Neuron (in vitro differentiated cells): ENCODE results near the gene KCNB1.

Experiments
- H2AFZ ChIP-seq: one replicate; pipeline ENCODE4 v1.6.1; 2013; ENCODE audit warnings: low read depth, mild to moderate bottlenecking, inconsistent platforms, low read length, moderate library complexity
- H3K27me3 ChIP-seq: one replicate; pipeline ENCODE4 v1.6.1; 2013; ENCODE audit warnings: low read length; ENCODE audit not compliant: insufficient read depth
- H3K36me3 ChIP-seq: one replicate; pipeline ENCODE4 v1.6.1; 2013; ENCODE audit warnings: low read length; ENCODE audit not compliant: insufficient read depth
- H3K4me1 ChIP-seq: one replicate; pipeline ENCODE4 v1.6.1; 2013; ENCODE audit warnings: low read length; ENCODE audit not compliant: insufficient read depth
- H3K4me3 ChIP-seq: 2 replicates; pipeline ENCODE4 v1.5.1; 2013; ENCODE audit warnings: mild to moderate bottlenecking, low read length, moderate library complexity
- H3K9me3 ChIP-seq: one replicate; pipeline ENCODE4 v1.6.1; 2013; ENCODE audit warnings: low read length

Gene KCNB1

DNA sequence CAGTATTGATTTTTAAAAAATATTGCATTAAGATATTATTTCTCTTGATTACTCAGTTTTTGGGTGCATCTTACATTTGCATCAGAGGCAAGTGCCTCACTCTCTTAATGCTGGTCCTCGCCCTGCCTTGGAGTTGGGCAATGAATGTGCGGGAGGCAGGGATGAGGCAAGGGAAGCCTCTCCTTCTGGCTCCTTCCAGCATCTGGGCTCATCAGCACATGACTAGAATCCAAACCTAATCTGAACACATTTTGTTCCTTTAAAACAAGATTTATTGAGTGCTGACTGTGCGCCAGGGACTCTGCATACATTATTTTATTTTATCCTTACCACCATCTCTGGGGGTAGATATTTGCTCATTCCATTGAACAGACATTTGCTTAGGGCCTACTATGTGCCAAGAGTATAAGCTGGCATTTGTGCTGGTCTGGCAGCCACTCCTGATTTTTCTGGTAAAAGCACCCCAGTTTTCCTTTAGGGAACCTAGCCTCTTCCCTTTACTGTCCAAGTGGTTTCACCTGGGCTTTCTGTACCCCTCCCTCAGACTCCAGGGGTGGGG, 132.7 kb downstream of the KCNB1 start:
- Histone ChIP-seq H3K27me3 (peaks cover 14% of the 10 kb centered on the region), H2AFZ (no peak overlapping the region)

DNA sequence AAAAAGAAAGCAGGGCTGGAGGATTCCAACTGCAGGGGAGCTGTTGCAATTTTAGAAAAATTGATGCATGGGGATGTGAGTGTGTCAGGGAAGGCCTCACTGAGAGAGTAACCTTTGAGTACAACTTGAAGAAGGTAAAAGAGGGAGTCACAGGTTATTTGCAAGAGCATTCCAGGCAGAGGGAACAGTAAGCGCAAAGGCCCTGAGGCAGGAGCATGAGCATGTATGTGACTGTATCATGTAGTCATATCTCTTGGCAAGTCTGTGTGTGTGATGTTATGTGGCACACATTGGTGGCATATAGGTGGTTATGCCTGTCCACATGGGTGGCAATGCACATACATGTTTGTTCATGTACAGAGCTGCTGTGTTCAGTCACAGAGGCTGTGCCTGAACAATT, 133.4 kb downstream of the KCNB1 start:
- Histone ChIP-seq H3K36me3 (no peaks in the 10 kb centered on the region), H3K4me1 (peaks cover 11% of the 10 kb centered on the region), H2AFZ (no peak overlapping the region), H3K27me3 (peaks cover 10% of the 10 kb centered on the region), H3K9me3 (no peaks in the 10 kb centered on the region), H3K4me3 (no peak overlapping the region)

More for the DNA sequence above, 132.7 kb downstream of the KCNB1 start:
- no peak overlapping the region for H3K4me3 ChIP-seq
- peaks cover 11% of the 10 kb centered on the region for H3K4me1 ChIP-seq
- H3K36me3 ChIP-seq, result no peaks in the 10 kb centered on the region
- no peaks in the 10 kb centered on the region for H3K9me3 ChIP-seq

DNA sequence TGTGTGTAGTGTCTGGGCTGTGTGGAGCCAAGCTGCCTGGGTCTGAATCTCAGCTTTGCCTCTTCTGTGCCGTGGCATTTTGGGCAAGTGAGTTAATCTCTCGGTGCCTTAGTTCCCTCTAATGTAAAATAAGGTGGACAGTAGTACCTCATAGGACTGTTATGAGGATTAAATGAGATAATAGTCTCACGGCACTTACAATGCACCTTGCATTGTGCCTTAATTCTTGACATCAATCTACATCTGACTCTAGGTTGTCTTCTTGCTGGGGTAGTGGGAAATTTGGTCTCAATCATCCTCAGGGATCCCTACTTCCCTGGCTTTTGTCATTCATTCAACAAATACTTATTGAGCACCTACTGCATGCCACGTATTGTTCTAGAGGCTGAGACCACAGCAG, 133.9 kb downstream of the KCNB1 start:
- no peak overlapping the region for H3K4me3 ChIP-seq
- peaks cover 11% of the 10 kb centered on the region for H3K4me1 ChIP-seq

DNA sequence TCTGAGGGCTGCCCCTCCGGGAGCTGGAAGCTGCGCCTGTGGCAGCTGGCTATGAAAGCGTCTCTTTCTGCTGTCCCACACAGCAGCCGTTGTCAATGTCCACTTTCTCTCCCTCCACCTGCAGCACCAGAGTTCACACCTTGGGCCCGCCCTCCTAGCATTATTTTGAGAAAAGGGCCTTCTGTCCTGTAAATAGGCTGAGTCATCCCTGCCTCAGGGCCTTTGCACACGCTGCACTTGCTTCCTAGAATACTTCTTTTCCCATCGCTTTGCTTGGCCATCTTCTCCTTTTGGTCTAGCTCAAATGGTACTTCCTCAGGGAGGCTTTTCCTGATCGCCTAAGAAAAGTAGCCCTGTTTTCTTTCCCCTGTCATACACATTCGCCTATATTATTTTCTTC, 135.3 kb downstream of the KCNB1 start:
- Histone ChIP-seq H3K36me3 (no peaks in the 10 kb centered on the region), H2AFZ (no peak overlapping the region), H3K4me1 (peaks cover 11% of the 10 kb centered on the region), H3K9me3 (no peaks in the 10 kb centered on the region), H3K27me3 (peaks cover 13% of the 10 kb centered on the region), H3K4me3 (no peak overlapping the region)

More for the DNA sequence above, 133.9 kb downstream of the KCNB1 start:
- Histone ChIP-seq H3K9me3 (no peaks in the 10 kb centered on the region), H2AFZ (no peak overlapping the region), H3K27me3 (peaks cover 15% of the 10 kb centered on the region), H3K36me3 (no peaks in the 10 kb centered on the region)

DNA sequence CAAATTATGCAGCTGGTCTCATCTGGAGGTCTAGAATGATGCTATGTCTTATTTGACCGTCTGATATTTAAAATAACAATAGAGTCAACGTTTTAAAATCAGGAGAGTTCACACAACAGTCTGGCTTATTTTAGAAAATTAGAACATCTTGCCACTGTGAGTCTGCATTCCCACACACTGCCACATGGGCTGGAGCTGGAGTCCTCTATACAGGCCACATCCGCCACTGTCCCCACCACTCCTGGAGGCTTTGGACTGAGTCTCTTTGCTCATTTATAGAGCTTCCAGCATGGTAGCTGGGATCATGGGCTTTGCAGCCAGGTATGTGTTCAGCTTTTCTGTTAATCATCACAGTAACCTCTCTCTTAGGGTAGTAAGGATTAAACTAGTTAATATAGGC, 135.8 kb downstream of the KCNB1 start:
- H2AFZ ChIP-seq, result no peak overlapping the region
- H3K36me3 ChIP-seq, result no peaks in the 10 kb centered on the region
- H3K4me1 ChIP-seq, result peaks cover 11% of the 10 kb centered on the region
- H3K4me3 ChIP-seq, result no peak overlapping the region
- H3K9me3 ChIP-seq, result no peaks in the 10 kb centered on the region
- peaks cover 12% of the 10 kb centered on the region for H3K27me3 ChIP-seq

DNA sequence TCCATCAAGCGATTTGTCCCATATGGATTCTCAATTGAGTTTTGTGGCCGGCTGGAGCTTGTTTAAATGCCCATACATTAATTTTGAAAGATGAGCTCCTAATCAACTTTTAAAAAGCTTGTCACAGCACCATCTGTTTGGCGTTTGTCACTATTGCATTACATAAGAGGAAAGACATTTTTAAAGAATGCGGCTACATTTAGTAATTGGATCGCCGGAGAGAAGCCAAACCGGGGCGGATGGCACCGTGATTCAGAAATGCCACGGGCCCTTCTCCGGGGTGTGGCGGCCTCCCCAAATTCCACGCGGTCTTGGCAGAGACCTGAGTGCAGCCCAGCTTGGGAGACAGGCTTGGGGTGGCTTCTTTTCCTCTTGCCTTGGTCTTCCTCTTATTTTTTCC, 136.9 kb downstream of the KCNB1 start:
- Histone ChIP-seq H3K36me3 (no peaks in the 10 kb centered on the region), H3K27me3 (peaks cover 10% of the 10 kb centered on the region), H3K4me1 (peaks cover 11% of the 10 kb centered on the region), H2AFZ (no peak overlapping the region), H3K4me3 (no peak overlapping the region), H3K9me3 (no peaks in the 10 kb centered on the region)

DNA sequence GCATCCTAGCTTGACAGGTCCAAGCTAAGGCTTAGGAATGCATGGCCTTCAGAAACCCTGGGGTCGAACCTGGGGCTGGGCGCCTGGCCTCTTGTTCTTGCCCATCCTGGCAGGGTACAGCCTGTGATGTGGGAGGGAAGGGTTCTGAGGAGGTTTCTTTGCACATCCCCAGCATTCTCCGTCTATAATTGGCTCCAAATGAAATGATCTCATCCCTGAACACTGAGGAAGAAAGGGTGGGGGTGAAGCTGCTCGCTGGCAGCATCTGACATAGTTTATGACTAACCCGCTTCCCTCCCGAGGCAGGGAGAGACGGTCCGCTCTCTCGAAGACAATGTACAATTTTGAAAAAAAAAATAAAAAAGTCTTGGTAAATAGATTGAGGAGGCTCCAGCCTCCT, 137.5 kb downstream of the KCNB1 start:
- peaks cover 10% of the 10 kb centered on the region for H3K27me3 ChIP-seq
- H3K9me3 ChIP-seq, result no peaks in the 10 kb centered on the region
- no peak overlapping the region for H3K4me3 ChIP-seq
- no peaks in the 10 kb centered on the region for H3K36me3 ChIP-seq
- no peak overlapping the region for H2AFZ ChIP-seq
- H3K4me1 ChIP-seq, result peaks cover 11% of the 10 kb centered on the region

DNA sequence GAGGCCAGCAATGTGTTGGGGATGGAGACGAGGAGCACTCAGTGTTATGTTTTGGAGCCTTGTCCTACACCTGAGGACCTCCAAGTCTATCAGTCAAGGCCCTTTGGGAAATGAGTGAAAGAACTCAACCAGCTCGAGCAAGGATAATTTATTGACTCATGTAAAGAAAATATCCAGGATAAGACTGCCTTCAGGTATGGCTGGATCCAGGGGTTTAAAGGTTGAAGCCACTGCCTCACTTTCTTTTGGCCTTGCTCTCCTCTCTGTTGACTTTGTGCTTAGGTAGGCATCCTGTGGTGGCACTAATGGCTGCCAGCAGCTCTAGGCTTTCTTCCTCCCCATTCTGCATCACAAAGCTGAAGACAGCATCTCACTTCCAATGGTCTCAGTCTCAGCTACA, 138.3 kb downstream of the KCNB1 start:
- H2AFZ ChIP-seq, result no peak overlapping the region
- H3K36me3 ChIP-seq, result no peaks in the 10 kb centered on the region
- H3K4me3 ChIP-seq, result no peak overlapping the region
- H3K27me3 ChIP-seq, result peaks cover 10% of the 10 kb centered on the region
- peaks cover 11% of the 10 kb centered on the region for H3K4me1 ChIP-seq
- H3K9me3 ChIP-seq, result no peaks in the 10 kb centered on the region

DNA sequence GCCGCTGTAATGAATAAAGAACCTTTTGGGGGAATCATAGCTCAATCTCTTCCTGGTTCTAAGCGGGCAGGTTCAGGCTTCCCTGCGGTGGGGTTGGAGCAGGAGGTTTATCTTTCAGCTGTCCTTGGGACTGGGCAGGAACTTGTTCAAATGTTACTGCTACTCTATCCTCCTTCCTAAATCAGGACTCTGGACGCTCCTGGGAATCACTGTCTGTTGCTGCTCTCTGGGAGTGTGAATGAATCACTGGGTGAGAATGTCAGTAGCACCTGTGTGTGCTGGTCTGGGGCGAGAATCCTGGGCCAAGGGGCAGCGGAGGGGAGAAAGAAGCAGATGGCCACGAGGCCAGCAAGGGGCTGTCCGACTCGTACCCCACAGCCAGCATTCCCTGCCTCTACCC, 139.2 kb downstream of the KCNB1 start:
- Histone ChIP-seq H3K4me1 (peaks cover 11% of the 10 kb centered on the region), H2AFZ (no peak overlapping the region), H3K27me3 (peaks cover 10% of the 10 kb centered on the region), H3K4me3 (no peak overlapping the region), H3K9me3 (no peaks in the 10 kb centered on the region), H3K36me3 (no peaks in the 10 kb centered on the region)

DNA sequence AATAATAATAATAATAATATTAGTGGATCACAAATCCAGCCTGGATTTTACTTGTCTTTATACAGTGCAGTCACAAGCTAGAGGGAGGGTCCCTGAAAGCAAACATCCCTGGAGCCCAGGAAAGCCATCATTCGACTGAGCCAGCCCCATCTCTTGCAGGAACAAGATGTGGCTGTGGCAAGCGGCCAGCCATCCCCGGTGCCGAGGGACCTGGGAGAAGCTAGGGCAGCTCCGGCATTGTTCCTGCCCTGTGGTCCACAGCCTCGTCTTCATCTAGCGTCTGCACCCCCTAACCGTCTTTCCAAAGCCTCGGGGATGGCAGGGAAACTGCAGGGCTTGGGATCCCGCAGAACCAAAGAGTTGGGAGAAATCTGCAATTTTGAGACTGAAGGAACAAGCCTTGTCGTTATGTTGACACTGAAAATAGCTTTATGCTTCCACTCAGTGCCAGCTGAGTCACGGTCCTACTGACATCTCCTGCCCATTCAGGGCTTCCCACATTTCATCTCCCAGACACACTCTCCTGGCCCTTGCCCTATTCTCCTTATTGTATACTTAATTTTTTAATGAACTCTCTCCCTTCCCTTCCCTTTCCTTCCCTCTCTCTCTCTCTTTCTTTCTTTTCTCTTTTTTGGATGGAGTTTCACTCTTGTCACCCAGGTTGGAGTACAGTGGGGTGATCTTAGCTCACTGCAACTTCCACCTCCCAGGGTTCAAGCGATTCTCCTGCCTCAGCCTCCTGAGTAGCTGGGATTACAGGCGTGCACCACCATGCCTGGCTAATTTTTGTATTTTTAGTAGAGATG, 142.1 kb downstream of the KCNB1 start:
- Histone ChIP-seq H3K27me3 (peaks cover 10% of the 10 kb centered on the region), H3K4me3 (no peak overlapping the region), H3K36me3 (no peaks in the 10 kb centered on the region), H3K9me3 (no peaks in the 10 kb centered on the region), H2AFZ (no peak overlapping the region), H3K4me1 (peaks cover 2% of the 10 kb centered on the region)

DNA sequence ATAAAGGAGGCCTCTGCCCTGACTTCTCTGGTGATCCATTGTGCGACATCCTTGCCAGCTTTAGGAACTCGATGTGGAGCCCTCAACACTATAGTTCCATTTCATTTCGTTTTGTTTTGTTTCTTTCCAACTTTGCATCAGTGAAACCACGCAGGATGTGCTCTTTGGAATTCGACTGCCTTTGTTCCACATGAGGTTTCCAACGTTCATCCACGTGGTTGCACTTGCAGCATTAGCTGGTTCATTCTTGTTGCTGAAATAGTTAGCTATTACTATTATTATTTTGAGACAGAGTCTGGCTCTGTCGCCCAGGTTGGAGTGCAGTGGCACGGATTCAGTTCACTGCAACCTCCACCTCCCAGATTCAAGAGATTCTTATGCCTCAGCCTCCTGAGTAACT, 143.3 kb downstream of the KCNB1 start:
- H3K4me1 ChIP-seq, result no peaks in the 10 kb centered on the region
- H3K4me3 ChIP-seq, result no peak overlapping the region
- H2AFZ ChIP-seq, result no peak overlapping the region
- H3K9me3 ChIP-seq, result no peaks in the 10 kb centered on the region
- H3K36me3 ChIP-seq, result no peaks in the 10 kb centered on the region
- H3K27me3 ChIP-seq, result peaks cover 10% of the 10 kb centered on the region

DNA sequence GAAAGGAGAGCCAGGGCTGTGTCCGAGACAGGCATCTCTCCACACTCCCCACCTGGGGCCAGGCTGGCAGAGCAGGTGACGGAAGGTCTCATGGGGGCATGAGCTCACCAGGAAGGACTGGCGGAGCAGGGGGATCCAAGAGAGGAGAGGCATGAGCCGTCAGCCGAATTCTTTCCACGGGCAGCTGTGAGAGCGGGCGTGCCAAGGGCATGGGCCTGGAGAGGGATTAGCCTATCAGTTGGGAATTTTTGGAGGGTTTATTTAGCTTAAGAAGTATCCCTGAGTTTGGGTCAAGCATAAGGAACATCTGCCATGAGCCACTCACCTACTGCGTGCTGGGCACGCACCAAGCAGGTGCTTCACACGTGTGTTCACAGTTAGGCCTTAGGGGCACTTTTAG, 144.4 kb downstream of the KCNB1 start:
- H3K27me3 ChIP-seq, result peaks cover under 1% of the 10 kb centered on the region
- H3K4me3 ChIP-seq, result no peak overlapping the region
- H3K4me1 ChIP-seq, result no peaks in the 10 kb centered on the region
- no peaks in the 10 kb centered on the region for H3K9me3 ChIP-seq
- no peaks in the 10 kb centered on the region for H3K36me3 ChIP-seq
- H2AFZ ChIP-seq, result no peak overlapping the region

DNA sequence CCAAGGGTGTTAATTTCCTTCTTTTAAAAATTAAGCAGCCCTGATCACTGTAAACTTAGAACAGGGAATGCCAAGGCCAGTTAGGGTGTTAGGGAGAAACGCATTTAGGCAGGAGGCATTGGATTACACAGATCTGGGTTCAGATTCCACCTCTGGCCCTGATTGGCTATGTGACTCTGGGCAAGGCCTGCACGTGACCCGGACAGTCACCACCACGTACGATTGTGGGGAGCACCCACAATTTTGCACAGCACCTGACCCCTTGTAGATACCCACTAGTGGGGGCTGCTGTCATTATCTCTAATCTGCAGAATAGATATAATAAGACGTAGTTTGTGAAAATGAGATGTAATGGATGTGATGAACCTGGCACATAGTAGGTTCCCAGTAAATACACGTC, 145.1 kb downstream of the KCNB1 start:
- Histone ChIP-seq H3K36me3 (no peaks in the 10 kb centered on the region), H3K27me3 (peaks cover 3% of the 10 kb centered on the region), H3K4me1 (no peaks in the 10 kb centered on the region), H3K9me3 (no peaks in the 10 kb centered on the region), H2AFZ (no peak overlapping the region), H3K4me3 (no peak overlapping the region)

DNA sequence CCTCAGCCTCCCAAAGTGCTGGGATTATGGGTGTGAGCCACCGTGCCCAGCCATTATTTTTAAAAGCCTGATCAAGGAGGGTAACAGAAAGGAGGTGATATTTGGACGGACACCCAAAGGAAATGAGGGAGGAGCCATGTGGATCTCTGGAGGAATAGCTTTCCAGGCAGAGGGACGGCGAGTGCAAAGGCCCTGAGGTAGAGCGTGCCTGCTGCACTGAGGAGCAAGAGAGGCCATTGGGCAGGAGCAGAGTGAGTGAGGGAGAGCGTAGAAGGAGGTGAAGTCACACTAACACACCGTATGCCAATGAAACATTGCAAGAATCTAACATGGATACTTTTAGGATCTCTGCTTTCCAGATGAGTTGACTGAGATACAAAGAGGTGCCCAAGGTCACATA, 145.7 kb downstream of the KCNB1 start:
- Histone ChIP-seq H3K36me3 (no peaks in the 10 kb centered on the region), H3K4me1 (no peaks in the 10 kb centered on the region), H3K4me3 (no peak overlapping the region), H3K27me3 (peaks cover 3% of the 10 kb centered on the region), H2AFZ (no peak overlapping the region), H3K9me3 (no peaks in the 10 kb centered on the region)
